GM23248 (cell line): ENCODE measurements around the gene EFL1.

ENCODE experiments used
- EZH2 ChIP-seq: fragments of 200-600 bp; sonication (generic); IDR thresholded peaks from 2 replicates; pipeline ENCODE4 v1.6.1; 2018; ENCODE audit warnings: antibody characterized with exemption, mild to moderate bottlenecking; ENCODE audit not compliant: insufficient read depth, poor library complexity, severe bottlenecking
- EZH2phosphoT487 ChIP-seq: fragments of 200-600 bp; sonication (generic); IDR thresholded peaks from 2 replicates; pipeline ENCODE4 v1.6.1; 2018; ENCODE audit warnings: antibody characterized with exemption, moderate library complexity, mild to moderate bottlenecking, low read depth; ENCODE audit not compliant: insufficient read depth

DNA sequence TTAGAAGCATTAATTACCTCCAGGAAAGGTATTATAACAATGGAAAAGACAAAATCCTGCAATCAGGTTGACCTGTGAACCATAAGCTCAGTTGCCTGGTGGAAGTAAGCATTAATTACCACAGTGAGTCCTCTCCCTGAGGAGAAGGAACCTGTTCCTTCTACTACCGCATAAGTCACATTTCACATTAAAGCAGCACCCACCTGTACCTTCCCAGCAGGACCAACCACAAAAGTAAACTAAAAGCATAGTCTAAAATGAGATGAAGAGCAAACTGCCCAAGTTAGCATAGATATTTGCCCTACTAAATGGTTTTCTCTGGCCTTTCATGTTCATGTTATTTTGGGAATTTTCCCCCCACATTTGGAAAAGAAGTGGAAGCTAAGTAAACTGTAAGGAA lies 78.2 kb downstream of the EFL1 start:
- no peak for TF ChIP-seq EZH2
- no peak for TF ChIP-seq EZH2phosphoT487
